DMS153 treated with DMSO at 0.1 percent for 48 hours (cell line): ENCODE results near the gene LCN12.
"Not testable (repeated sequence)": the region's sequence is repeated elsewhere in the genome, so short reads cannot be mapped to it uniquely, and the experiment has no call there.

Experiments used
- DNase-seq: peaks from one replicate; lab custom pipeline; 2025; ENCODE audit not compliant: unreplicated experiment; lab: John Stamatoyannopoulos, UW

The LCN12 gene

GRCh38 chr9:136985027-136985602, 33.0 kb downstream of the LCN12 start:
- no peak for DNase-seq

GRCh38 chr9:136985853-136986252, 33.8 kb downstream of the LCN12 start:
- DNase-seq: no peak

- no peak for DNase-seq
Observed at GRCh38 chr9:136988872-136989271, 36.8 kb downstream of the LCN12 start.

GRCh38 chr9:136990242-136990911, 38.3 kb downstream of the LCN12 start:
- DNase-seq: peak; percentile 56

- DNase-seq: peak; percentile 78
Observed at GRCh38 chr9:136991993-136992818, 40.1 kb downstream of the LCN12 start, which contains the start of gene PAXX. Gene PAXX (plus strand): TSS chr9:136992422. CDS start chr9:136992444, 22 bp downstream.

GRCh38 chr9:136992819-136993369, 40.8 kb downstream of the LCN12 start:
- no peak for DNase-seq

GRCh38 chr9:136994180-136994887, 42.3 kb downstream of the LCN12 start:
- DNase-seq: no peak

GRCh38 chr9:136994888-136995230, 42.8 kb downstream of the LCN12 start:
- DNase-seq: no peak

GRCh38 chr9:136995362-136995761, 43.3 kb downstream of the LCN12 start:
- DNase-seq: no peak

GRCh38 chr9:136995772-136996311, 43.8 kb downstream of the LCN12 start:
- DNase-seq: no peak

- DNase-seq: no peak
Observed at GRCh38 chr9:136996361-136997292, 44.6 kb downstream of the LCN12 start, which contains the start of gene CLIC3. Gene CLIC3 (minus strand): TSS chr9:136996568. CDS start chr9:136996543, 25 bp downstream.

- DNase-seq: no peak
Observed at GRCh38 chr9:136997371-136997770, 45.3 kb downstream of the LCN12 start.

GRCh38 chr9:136997830-136998234, 45.8 kb downstream of the LCN12 start:
- no peak for DNase-seq

- DNase-seq: no peak
Observed at GRCh38 chr9:137000177-137000930, 48.3 kb downstream of the LCN12 start.

- no peak for DNase-seq
Observed at GRCh38 chr9:137001857-137002645, 50.0 kb downstream of the LCN12 start.

- DNase-seq: no peak
Observed at GRCh38 chr9:137002646-137003041, 50.6 kb downstream of the LCN12 start.

- DNase-seq: not testable (repeated sequence)
Observed at GRCh38 chr9:137004285-137004684, 52.2 kb downstream of the LCN12 start.
